ENCODE results near the gene SIGLEC5. TPM values are rescaled to one million over a fixed set of nuclear protein-coding genes. Genes with fewer than 3 reads are reported as not detected.
"Not testable (repeated sequence)": the region's sequence is repeated elsewhere in the genome, so short reads cannot be mapped to it uniquely, and the experiment has no call there.

SIGLEC5 gene, protein sequence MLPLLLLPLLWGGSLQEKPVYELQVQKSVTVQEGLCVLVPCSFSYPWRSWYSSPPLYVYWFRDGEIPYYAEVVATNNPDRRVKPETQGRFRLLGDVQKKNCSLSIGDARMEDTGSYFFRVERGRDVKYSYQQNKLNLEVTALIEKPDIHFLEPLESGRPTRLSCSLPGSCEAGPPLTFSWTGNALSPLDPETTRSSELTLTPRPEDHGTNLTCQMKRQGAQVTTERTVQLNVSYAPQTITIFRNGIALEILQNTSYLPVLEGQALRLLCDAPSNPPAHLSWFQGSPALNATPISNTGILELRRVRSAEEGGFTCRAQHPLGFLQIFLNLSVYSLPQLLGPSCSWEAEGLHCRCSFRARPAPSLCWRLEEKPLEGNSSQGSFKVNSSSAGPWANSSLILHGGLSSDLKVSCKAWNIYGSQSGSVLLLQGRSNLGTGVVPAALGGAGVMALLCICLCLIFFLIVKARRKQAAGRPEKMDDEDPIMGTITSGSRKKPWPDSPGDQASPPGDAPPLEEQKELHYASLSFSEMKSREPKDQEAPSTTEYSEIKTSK
- not detected for total RNA-seq

DNA sequence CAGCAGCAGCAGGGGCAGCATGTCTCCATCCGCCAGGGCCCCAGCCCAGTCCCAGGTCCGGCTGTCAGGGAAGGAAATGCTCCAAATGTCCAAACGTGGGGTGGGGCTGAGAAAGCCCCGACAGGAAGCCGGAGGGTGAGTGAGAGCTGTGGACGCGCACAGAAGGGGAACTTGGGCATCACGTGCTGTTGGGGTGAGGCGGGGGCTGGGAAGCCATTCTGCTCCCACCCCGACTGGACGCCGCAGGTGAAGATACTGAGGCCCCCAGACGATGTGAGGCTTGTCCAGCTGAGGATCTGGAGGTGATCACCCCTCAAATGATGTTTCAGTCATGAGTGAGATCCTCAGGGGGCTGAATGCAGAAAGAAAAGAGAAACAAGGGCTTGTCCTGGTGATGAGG lies at the start of gene SIGLEC5:
TSS of gene SIGLEC5 (minus strand) at position 87 of the 400 bp plus-strand sequence. CDS start at position 21, 66 bp downstream.
- H3K36me3 Mint-ChIP-seq (ENCODE audit: low read depth); POLR2A ChIA-PET; DNase-seq; H3K4me1 Mint-ChIP-seq (ENCODE audit: low read depth); H3K4me3 Mint-ChIP-seq; H3K9me3 Mint-ChIP-seq (ENCODE audit: insufficient read depth); ATAC-seq; H3K27me3 Mint-ChIP-seq (ENCODE audit: low read depth); H3K27ac Mint-ChIP-seq: not testable (repeated sequence)
- CTCF ChIA-PET: interaction anchor here (1.7 kb wide), 1 partner anchor 157 kb away, joined by 4 read pairs; no protein-coding TSS in a partner anchor

DNA sequence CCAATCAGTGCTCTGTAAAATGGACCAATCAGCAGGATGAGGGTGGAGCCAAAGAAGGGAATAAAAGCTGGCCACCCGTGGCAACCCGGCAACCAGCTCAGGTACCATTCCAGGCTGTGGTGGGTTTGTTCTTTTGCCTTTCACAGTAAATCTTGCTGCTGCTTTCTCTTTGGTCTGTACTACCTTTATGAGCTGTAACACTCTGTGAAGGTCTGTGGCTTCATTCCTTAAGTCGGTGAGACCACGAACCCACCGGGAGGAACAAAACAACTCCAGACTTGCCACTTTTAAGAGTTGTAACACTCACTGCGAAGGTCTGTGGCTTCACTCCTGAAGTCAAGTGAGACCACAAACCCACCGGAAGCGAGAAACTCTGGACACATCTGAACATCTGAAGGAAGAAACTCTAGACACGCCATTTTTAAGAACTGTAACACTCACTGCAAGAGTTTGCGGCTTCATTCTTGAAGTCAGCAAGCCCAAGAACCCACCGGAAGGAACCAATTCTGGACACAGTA lies 46.4 kb upstream of the SIGLEC5 start:
- H3K27ac Mint-ChIP-seq: peak overlapping the region; percentile 71
- ChIA-PET POLR2A (no interaction called here), CTCF (interaction anchor here (1.5 to 1.7 kb wide), 2 partner anchors 19 to 27 kb away, joined by 3 to 6 read pairs; no protein-coding TSS in a partner anchor)
- H3K4me1 Mint-ChIP-seq (ENCODE audit: low read depth): peaks cover 19% of the 10 kb centered on the region
- H3K27me3 Mint-ChIP-seq (ENCODE audit: low read depth): peaks cover 10% of the 10 kb centered on the region
- H3K36me3 Mint-ChIP-seq (ENCODE audit: low read depth): peaks cover 6% of the 10 kb centered on the region
- H3K4me3 Mint-ChIP-seq: no peak overlapping the region
- peaks cover 3% of the 10 kb centered on the region for H3K9me3 Mint-ChIP-seq (ENCODE audit: insufficient read depth)
- DNase-seq (peak; percentile 71), ATAC-seq (peak; percentile 71)

DNA sequence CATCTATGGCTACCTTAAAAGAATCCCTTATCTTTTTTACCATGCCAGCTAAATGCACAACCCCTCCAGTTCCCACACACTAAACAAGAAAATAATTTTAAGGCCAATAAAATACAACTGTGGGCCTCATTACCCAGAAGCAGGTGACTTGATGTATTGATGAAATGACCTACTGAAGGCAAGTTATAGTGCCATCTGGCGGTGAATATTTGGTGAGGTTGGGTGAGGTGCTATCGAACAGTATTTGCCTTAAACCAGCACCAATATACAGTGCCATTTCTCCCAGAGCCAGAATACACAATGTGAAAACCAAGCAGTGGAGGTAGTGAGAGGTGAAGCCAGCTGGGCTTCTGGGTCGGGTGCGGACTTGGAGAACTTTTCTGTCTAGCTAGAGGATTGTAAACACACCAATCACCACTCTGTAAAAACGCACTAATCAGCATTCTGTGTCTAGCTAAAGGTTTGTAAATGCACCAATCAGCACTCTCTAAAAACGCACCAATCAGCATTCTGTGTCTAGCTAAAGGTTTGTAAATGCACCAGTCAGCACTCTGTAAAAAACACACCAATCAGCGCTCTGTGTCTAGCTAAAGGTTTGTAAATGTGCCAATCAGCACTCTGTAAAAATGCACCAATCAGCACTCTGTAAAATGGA lies 45.8 kb upstream of the SIGLEC5 start:
- DNase-seq; POLR2A ChIA-PET; H3K4me3 Mint-ChIP-seq; H3K36me3 Mint-ChIP-seq (ENCODE audit: low read depth); ATAC-seq; H3K9me3 Mint-ChIP-seq (ENCODE audit: insufficient read depth): not testable (repeated sequence)
- CTCF ChIA-PET: interaction anchor here (1.1 to 1.7 kb wide), 3 partner anchors 19 to 101 kb away, joined by 3 to 6 read pairs (median 3); no protein-coding TSS in a partner anchor
- Mint-ChIP-seq H3K27ac (peak overlapping the region; percentile 71), H3K4me1 (ENCODE audit: low read depth) (peaks cover 19% of the 10 kb centered on the region), H3K27me3 (ENCODE audit: low read depth) (peaks cover 10% of the 10 kb centered on the region)

DNA sequence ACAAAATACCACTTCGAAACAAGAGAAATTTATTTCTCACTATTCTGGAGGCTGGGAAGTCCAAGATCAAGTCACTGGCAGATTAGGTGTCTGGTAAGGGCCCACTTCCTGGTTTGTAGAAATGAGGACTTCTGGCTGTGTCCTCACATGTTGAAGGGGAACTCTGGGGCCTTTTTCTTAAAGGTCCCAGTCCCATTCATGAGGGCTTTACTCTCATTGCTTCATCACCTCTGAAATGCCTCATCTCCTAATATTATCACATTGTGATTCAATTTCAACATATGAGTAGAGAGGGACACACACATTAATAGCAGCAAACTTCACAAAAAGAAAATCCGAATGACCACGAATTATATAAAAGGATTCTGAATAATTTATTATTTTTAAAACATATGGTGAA lies 38.0 kb upstream of the SIGLEC5 start:
- no peak for DNase-seq
- Mint-ChIP-seq H3K4me3 (no peak overlapping the region), H3K36me3 (ENCODE audit: low read depth) (no peaks in the 10 kb centered on the region), H3K9me3 (ENCODE audit: insufficient read depth) (peaks cover 3% of the 10 kb centered on the region), H3K27me3 (ENCODE audit: low read depth) (peaks cover 11% of the 10 kb centered on the region), H3K4me1 (ENCODE audit: low read depth) (no peaks in the 10 kb centered on the region), H3K27ac (no peak overlapping the region)
- CTCF ChIA-PET: interaction anchor here (2.0 kb wide), 1 partner anchor 11 kb away, joined by 12 read pairs; no protein-coding TSS in a partner anchor
- no peak for ATAC-seq
- POLR2A ChIA-PET: no interaction called here

DNA sequence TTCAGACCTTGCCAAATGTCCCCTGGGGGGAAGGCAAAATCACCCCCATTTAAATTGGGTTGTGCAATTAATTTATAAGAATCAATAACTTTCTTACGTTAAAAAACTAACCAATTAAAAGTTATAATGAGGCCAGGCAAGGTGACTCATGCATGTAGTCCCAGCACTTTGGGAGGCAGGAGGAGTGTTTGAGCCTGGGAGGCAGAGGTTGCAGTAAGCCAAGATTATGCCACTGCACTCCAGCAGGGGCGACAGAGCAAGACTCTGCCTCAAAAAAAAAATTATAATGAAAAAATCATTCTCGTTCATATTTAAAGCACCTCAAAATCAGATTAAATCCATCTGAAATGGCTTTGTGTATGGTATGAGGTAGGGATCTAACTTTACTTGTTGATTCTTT lies 34.8 kb upstream of the SIGLEC5 start:
- no peaks in the 10 kb centered on the region for H3K4me1 Mint-ChIP-seq (ENCODE audit: low read depth)
- no peak overlapping the region for H3K4me3 Mint-ChIP-seq
- H3K9me3 Mint-ChIP-seq (ENCODE audit: insufficient read depth): peaks cover 3% of the 10 kb centered on the region
- no peak overlapping the region for H3K27ac Mint-ChIP-seq
- CTCF ChIA-PET: no interaction called here
- ATAC-seq (no peak), DNase-seq (no peak)
- POLR2A ChIA-PET: interaction anchor here (0.5 kb wide), 1 partner anchor 15 kb away, joined by 3 read pairs; no protein-coding TSS in a partner anchor
- H3K27me3 Mint-ChIP-seq (ENCODE audit: low read depth): peaks cover 15% of the 10 kb centered on the region
- H3K36me3 Mint-ChIP-seq (ENCODE audit: low read depth): no peaks in the 10 kb centered on the region

DNA sequence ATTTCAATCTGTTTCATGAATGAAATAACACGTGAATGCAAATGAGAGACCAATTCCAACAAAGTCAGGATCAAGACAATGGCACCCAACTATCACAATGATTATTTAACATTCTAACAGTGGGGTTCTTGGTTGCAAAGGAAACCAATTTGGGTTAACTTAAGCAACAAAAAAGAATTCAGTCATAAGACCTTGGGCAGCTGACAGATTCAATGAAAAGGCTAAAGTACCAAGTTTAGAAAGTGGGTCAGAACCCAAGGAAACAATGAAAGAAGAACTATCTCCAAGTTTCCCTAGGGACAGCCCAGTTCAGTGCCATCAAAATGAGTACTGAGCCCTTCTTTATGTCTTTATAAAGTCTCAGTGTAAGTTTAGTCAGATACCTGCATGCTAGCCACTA lies 33.9 kb upstream of the SIGLEC5 start:
- H3K27me3 Mint-ChIP-seq (ENCODE audit: low read depth): peaks cover 17% of the 10 kb centered on the region
- no peak for DNase-seq
- POLR2A ChIA-PET: no interaction called here
- no peak for ATAC-seq
- no peaks in the 10 kb centered on the region for H3K36me3 Mint-ChIP-seq (ENCODE audit: low read depth)
- no peak overlapping the region for H3K4me3 Mint-ChIP-seq
- H3K9me3 Mint-ChIP-seq (ENCODE audit: insufficient read depth): peaks cover 3% of the 10 kb centered on the region
- no peak overlapping the region for H3K27ac Mint-ChIP-seq
- no peaks in the 10 kb centered on the region for H3K4me1 Mint-ChIP-seq (ENCODE audit: low read depth)
- CTCF ChIA-PET: no interaction called here

DNA sequence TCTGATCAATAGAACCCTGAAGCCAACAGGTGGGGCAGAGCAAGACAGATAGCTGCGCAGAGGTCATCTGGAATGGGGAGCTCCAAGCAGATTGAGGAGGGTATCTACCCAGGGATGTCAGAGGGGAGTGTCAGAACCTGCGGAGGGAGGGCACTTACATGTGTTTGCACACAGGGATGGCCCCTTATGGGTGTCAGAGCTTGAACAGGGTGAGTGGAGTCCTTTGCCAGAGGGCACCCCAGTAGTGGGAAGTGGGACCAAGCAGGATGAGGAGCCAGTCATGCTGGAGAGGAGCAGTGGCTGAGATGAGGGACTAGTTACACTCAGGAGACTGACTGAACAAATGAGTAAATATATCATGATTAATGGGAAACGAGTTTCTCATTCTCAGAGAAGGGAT lies 33.4 kb upstream of the SIGLEC5 start:
- no peak overlapping the region for H3K4me3 Mint-ChIP-seq
- ChIA-PET POLR2A (no interaction called here), CTCF (no interaction called here)
- peaks cover 3% of the 10 kb centered on the region for H3K9me3 Mint-ChIP-seq (ENCODE audit: insufficient read depth)
- DNase-seq: no peak
- H3K27ac Mint-ChIP-seq: no peak overlapping the region
- no peaks in the 10 kb centered on the region for H3K36me3 Mint-ChIP-seq (ENCODE audit: low read depth)
- no peaks in the 10 kb centered on the region for H3K4me1 Mint-ChIP-seq (ENCODE audit: low read depth)
- no peak for ATAC-seq
- peaks cover 17% of the 10 kb centered on the region for H3K27me3 Mint-ChIP-seq (ENCODE audit: low read depth)

DNA sequence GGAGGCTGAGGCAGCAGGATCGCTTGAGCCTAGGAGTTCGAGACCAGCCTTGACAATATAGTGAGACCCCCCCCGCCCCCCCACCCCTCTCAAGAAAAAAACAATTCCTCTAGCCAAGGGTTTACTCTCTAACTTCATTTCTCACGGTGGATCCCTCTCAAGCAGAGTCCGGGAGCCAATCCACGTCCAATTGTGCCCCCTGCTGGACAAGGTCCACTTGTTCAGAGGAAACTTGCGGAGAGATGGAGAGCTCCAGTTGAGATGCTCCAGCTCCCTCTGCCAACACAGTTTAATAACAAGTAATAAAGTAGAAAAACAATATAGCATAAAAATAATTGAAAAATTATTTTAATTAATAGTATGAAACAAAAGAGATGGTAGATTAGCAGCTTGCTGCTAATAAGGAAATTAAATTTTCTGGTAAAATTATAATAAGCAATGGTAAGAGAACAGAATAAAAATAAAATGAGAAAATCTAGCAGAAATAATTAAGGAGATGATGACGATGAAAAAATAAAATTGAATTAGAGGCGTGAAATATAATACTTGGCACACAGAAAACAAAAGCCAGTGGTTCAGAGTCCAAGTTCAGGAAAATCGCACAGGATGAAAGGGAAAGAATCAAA lies 30.9 kb upstream of the SIGLEC5 start:
- H3K27ac Mint-ChIP-seq: no peak overlapping the region
- H3K36me3 Mint-ChIP-seq (ENCODE audit: low read depth): no peaks in the 10 kb centered on the region
- peaks cover 19% of the 10 kb centered on the region for H3K27me3 Mint-ChIP-seq (ENCODE audit: low read depth)
- ATAC-seq: peak; percentile 61
- peaks cover 4% of the 10 kb centered on the region for H3K4me1 Mint-ChIP-seq (ENCODE audit: low read depth)
- ChIA-PET POLR2A (no interaction called here), CTCF (interaction anchor here (0.6 to 5.9 kb wide), 15 partner anchors 9 to 262 kb away, joined by 3 to 52 read pairs (median 4); no protein-coding TSS in a partner anchor)
- no peak overlapping the region for H3K4me3 Mint-ChIP-seq
- peak; percentile 76 for DNase-seq
- H3K9me3 Mint-ChIP-seq (ENCODE audit: insufficient read depth): peaks cover 3% of the 10 kb centered on the region

DNA sequence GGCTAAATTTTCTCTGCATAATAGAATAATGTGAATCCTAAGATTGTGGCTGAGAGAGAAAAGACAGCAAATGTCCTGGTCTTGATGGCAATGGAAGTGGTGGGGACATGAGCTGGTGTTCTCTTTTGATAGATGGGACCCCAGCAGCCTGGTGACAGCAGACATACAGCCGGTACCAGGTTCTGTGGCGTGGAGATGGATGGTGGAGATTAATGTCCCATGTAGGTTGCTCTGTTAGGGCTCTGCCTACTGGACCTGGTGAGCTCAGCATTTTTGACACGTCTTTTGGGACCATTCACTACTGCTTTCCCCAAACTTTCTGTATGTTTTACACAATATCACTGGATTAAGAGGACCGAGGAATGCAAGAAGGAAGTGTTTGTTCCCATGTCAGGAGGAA lies 24.6 kb upstream of the SIGLEC5 start:
- H3K4me1 Mint-ChIP-seq (ENCODE audit: low read depth): peaks cover 6% of the 10 kb centered on the region
- ATAC-seq (no peak), DNase-seq (no peak)
- peaks cover 20% of the 10 kb centered on the region for H3K27me3 Mint-ChIP-seq (ENCODE audit: low read depth)
- H3K4me3 Mint-ChIP-seq: no peak overlapping the region
- ChIA-PET CTCF (interaction anchor here (0.7 to 1.8 kb wide), 4 partner anchors 17 to 182 kb away, joined by 3 to 7 read pairs (median 4); no protein-coding TSS in a partner anchor), POLR2A (interaction anchor here (1.1 kb wide), 1 partner anchor 11 kb away, joined by 3 read pairs; no protein-coding TSS in a partner anchor)
- no peak overlapping the region for H3K27ac Mint-ChIP-seq
- no peaks in the 10 kb centered on the region for H3K36me3 Mint-ChIP-seq (ENCODE audit: low read depth)
- H3K9me3 Mint-ChIP-seq (ENCODE audit: insufficient read depth): no peaks in the 10 kb centered on the region

DNA sequence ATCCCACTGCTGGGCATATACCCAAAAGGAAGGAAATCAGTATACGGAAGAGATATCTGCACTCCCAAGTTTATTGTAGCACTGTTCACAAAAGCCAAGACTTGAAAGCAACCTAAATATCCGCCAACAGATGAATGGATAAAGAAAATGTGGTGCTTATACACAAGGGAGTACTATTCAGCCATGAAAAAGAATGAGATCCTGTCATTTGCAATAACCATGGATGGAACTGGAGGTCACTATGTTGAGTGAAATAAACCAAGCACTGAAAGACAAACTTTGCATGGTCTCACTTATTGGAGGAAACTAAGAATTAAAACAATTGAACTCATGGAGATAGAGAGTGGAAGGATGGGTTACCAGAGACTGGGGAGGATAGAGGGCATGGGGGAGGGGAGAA lies 23.0 kb upstream of the SIGLEC5 start:
- no peak for DNase-seq
- H3K4me3 Mint-ChIP-seq: no peak overlapping the region
- ATAC-seq: no peak
- ChIA-PET CTCF (no interaction called here), POLR2A (no interaction called here)
- peaks cover 18% of the 10 kb centered on the region for H3K27me3 Mint-ChIP-seq (ENCODE audit: low read depth)
- peaks cover 6% of the 10 kb centered on the region for H3K4me1 Mint-ChIP-seq (ENCODE audit: low read depth)
- no peak overlapping the region for H3K27ac Mint-ChIP-seq
- no peaks in the 10 kb centered on the region for H3K36me3 Mint-ChIP-seq (ENCODE audit: low read depth)
- no peaks in the 10 kb centered on the region for H3K9me3 Mint-ChIP-seq (ENCODE audit: insufficient read depth)

DNA sequence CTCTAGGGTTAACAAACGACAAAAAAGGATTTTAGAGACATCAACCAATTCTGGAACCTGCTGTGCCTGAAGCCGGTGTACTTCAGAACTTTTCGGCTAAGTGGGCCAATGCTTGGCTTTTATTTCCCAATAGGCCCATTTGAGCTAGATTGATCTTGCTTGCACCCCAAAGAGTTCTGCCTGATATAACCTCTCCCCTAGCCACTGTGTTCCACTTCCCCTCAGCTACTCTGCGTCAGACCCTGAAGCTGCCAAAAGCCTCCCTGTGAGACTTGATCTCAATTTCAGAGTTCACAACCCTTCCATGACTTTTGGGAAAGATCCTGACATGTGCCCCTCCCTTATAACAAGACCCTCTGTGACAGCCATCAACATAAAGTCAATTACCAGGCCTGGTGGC lies 22.1 kb upstream of the SIGLEC5 start:
- Mint-ChIP-seq H3K4me1 (ENCODE audit: low read depth) (peaks cover 6% of the 10 kb centered on the region), H3K27me3 (ENCODE audit: low read depth) (peaks cover 18% of the 10 kb centered on the region), H3K36me3 (ENCODE audit: low read depth) (no peaks in the 10 kb centered on the region), H3K9me3 (ENCODE audit: insufficient read depth) (no peaks in the 10 kb centered on the region), H3K4me3 (no peak overlapping the region), H3K27ac (no peak overlapping the region)
- DNase-seq (no peak), ATAC-seq (no peak)
- POLR2A ChIA-PET: no interaction called here
- CTCF ChIA-PET: no interaction called here
